Heart left ventricle (tissue), 13 donors: ENCODE measurements around the gene PRR23A.

Source experiments
- CTCF ChIP-seq, 12 donors: fragments of 200-600 bp; sonication (generic) in 4 of 12; IDR thresholded peaks; one replicate each; pipeline versions ENCODE4 v1.5.0 to v1.8.0; 2018 to 2022; ENCODE audit warnings: antibody characterized with exemption in 12 of 12, mild to moderate bottlenecking in 5 of 12
- POLR2A ChIP-seq, 2 donors: fragments of 450-650 bp; IDR thresholded peaks; one replicate each; pipeline ENCODE4 v1.6.1; 2017; ENCODE audit warnings: antibody characterized with exemption in 2 of 2, mild to moderate bottlenecking in 2 of 2, moderate library complexity in 2 of 2
- donor health status: ischemic (EF 13 %, LVEDD 7.1; RV severe dilation, severe dysfunction).
- donor health status: DM: no; HTN: yes; CAD: no.
- donor health status: DM: no; HTN: no; CAD: no.
- donor health status: ischemic (EF 25% LVEDD 6.9; RV normal size, moderate dysfunction).
- donor health status: ischemic (EF 25% LVEDD 5.7; RV mildly dilated, moderate dysfunction).
- donor health status: ischemic (EF 35%, LVEDD 5.7; RV mildly dilated, moderate dysfunction).
- donor health status: nonischemic (EF 11% LVEDD 7.7; RV severe dilation, severe dysfunction).
- donor health status: DM: yes; HTN: yes; CAD: no.
- donor health status: PGD.
- donor health status: ischemic (EF 29% LVEDD 5.4; RV normal size, mild dysfunction).
- donor health status: nonischemic (EF 23%, LVEDD 6.1; RV moderate dilation, normal function).

DNA sequence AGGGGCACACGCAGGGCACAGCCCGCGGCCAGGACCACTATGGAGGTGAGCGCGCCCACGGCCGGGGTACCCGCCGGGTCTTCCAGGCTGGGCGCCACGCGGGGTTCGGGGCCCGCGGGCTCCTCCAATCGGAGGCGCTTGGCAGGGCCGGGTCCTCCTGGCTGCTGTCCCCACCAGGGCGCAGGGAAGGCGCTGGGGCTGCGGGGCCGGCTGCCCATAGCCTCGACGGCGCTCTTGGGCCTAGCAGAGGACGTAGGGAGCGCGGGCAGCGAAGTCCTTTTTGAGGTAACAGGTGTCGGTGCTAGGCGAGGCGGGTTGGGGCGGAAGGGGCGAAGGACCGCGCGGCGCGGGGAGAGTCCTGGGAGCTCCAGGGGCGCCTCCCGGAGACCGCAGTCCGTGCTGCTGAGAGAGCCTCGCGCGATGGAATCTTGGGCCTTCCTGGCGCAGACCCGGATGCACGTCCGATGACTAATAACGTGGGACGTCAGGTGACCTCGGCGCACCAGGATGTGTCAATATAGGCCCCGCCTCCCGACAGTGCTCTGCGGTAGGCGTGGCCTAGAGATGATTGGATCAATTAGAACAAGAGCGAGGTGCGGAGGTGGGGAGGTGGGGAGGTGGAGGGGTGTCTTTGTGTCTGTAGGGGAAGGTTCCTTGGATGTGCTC lies at the start of gene PRR23A:
- TF ChIP-seq CTCF (IDR thresholded peaks at IDR 0.05) (no peak), POLR2A (IDR thresholded peaks at IDR 0.05) (no peak)
